HG03135 (cell line): ENCODE results near the gene DIP2C.
"Not testable (repeated sequence)": the region's sequence is repeated elsewhere in the genome, so short reads cannot be mapped to it uniquely, and the experiment has no call there.

ENCODE experiments used
- ATAC-seq: cut with Tn5 transposase; IDR thresholded peaks from one replicate; pipeline ENCODE4 v1.9.1; 2021; ENCODE audit warnings: mild to moderate bottlenecking, moderate library complexity; ENCODE audit not compliant: unreplicated experiment

DIP2C gene

GRCh38 chr10:436911-437665 lies 252.4 kb downstream of the DIP2C start:
- ATAC-seq: no peak

DNA sequence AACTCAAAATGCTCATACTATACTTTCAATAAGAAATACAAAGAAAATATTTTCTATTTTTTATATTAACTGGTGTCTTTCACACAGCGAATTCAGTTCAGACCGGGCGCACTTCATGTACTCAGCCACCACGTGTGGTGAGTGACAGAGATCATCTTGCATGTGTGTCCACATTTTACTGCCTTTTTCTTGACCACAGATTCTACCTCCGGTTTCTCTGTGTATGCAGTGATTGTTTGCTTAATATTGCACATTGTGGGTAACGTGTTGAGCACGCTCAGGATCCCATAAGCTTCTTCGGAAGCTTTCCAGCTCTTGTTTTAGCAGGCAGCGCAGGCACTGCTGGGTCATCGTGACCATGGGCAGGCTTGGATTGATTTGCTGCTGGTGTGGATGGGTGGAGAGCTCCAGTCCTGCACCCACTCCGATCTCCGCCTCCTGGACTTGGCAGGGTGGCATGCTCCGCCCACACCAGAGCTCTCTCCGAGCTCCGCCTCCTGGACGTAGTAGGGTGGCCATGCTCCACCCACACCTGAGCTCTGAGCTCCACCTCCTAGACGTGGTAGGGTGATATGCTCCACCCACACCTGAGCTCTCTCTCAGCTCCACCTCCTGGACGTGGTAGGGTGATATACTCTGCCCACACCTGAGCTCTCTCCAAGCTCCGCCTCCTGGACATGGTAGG lies 253.3 kb downstream of the DIP2C start:
- no peak for ATAC-seq

DNA sequence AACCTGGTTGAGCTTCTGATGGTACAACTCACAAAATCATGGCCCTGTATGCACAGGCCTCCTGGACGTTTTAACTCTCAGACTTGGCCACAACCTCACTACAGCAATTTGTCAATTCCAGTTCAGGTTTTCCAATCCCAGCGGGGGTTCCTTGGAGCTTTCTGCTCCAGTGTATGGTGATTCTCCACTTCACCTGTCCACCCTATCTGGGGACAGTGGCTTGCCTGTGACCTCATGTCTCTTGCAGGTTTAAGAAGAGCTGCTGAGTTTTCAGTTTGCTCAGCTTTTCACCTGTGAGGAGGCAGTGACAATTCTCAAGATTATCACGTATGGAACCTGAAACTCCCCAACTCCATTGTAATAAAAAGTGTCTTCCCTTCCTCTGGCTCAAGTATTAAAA lies 254.1 kb downstream of the DIP2C start:
- no peak for ATAC-seq

- ATAC-seq: no peak
Observed at GRCh38 chr10:429696-430095, 259.8 kb downstream of the DIP2C start.

DNA sequence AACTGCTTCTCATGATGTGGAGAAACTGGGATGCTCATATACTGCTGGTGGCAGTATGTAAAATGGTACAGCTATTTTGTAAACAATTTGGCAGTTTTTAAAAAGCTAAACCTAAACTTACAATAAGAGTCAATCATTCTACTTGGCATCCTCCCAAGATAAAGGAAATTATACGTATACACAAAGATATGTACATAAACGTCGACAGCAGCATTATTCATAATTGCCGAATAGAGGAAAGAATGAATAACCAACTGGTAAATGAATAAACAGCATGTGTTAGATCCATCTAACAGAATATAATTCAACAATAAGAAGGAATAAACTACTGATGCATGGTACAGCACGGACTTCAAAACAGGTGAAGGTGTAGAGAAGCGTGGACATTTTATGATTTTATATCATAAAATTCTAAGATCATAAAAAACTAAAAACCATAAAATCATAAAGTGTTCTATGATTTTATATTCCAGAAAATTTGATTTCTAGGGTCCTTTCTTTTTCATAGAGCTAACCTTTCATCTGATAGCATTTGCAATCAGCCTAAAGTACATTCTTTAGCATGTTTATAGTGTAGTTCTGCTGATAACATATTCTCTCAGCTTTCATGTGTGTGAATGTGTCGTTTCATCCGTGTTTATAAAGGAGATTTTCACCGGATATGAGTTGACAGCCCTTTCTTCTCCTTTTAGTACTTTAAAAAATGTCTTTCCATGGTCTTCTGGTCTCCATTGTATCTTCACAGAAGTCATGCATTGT lies 261.5 kb downstream of the DIP2C start:
- ATAC-seq: no peak

GRCh38 chr10:425365-425764 lies 264.1 kb downstream of the DIP2C start:
- not testable (repeated sequence) for ATAC-seq

GRCh38 chr10:424724-425123 lies 264.7 kb downstream of the DIP2C start:
- not testable (repeated sequence) for ATAC-seq

GRCh38 chr10:423178-423577 lies 266.3 kb downstream of the DIP2C start:
- no peak for ATAC-seq

DNA sequence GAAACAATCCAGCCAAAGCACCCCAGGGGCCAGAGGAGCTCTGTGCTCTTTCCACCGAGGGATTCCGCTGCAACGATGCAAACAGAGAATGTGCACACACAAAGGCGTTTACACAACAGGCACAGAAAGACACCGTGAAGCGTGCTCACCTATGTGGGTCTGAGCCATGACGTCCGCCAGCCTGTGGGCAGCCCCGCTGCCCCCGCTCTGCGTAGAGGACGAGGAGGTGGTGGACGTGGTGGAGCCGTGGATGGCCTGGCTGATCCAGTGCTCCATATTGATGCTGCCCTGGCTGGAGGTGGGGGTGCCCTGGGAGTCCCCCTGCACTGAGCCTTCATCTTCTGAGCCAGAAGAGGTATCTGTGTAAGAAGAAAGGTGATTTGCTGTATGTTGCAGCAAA lies 266.8 kb downstream of the DIP2C start:
- ATAC-seq: no peak

DNA sequence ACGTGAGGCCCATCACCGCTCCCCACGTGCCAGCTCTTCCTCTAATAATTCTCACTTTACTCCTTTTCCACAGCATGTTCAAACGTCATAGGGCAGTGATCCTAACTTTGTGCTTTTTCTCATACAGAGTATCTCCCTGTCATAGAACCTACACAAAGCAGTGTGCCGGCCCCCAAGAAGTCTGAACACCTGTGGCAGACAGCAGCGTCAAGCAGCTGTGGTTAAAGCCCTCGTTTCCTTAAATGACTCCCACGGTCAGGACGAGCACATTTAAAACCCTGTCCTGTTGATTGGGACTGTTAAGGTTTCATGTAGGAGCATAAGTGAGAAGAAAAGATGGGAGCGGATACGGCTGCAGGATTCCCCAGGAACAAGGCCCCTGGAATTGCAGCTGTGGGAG lies 267.2 kb downstream of the DIP2C start:
- ATAC-seq: no peak

DNA sequence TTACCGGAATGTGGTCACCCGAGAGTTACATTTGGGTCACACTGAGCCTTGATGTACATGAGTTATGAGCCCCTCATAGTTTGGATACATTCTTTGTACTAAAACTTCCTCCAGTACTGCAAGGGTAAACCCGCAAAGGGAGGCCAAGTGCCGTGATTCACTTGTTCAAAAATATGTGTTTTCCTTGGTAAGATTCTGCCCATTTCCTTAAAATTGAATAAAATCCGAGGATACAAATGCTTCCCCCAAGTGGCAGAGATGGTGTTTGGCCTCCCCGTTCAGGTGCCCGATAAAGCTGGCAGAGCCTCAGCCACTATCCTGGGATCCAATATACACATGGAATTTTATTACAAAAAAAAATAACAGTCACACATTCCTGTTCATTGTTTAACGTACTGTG lies 268.3 kb downstream of the DIP2C start:
- ATAC-seq: no peak

- no peak for ATAC-seq
Observed at GRCh38 chr10:420154-421121, 269.0 kb downstream of the DIP2C start.

- ATAC-seq: no peak
Observed at GRCh38 chr10:418894-419293, 270.6 kb downstream of the DIP2C start.

GRCh38 chr10:418226-418625 lies 271.2 kb downstream of the DIP2C start:
- no peak for ATAC-seq

GRCh38 chr10:416091-416515 lies 273.4 kb downstream of the DIP2C start:
- ATAC-seq: no peak

DNA sequence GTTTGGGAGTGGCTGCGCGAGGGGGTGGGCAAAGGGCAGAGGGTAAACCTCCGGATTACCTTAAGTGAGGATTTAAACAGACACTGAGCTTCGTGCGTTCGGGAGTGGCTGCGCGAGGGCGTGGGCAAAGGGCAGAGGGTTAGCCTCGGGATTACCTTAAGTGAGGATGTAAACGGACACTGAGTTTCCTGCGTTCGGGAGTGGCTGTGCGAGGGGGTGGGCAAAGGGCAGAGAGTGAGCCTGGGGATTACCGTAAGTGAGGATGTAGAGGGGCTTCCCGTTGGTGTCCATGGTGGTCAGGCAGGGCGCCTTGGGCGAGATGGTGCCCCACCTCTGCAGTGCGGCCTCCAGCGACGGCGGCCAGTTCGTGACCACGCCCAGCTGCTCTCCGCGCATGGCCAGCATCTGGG lies 275.8 kb downstream of the DIP2C start:
- ATAC-seq: no peak

- ATAC-seq: no peak
Observed at GRCh38 chr10:412109-412508, 277.4 kb downstream of the DIP2C start.

GRCh38 chr10:411603-412002 lies 277.9 kb downstream of the DIP2C start:
- no peak for ATAC-seq

DNA sequence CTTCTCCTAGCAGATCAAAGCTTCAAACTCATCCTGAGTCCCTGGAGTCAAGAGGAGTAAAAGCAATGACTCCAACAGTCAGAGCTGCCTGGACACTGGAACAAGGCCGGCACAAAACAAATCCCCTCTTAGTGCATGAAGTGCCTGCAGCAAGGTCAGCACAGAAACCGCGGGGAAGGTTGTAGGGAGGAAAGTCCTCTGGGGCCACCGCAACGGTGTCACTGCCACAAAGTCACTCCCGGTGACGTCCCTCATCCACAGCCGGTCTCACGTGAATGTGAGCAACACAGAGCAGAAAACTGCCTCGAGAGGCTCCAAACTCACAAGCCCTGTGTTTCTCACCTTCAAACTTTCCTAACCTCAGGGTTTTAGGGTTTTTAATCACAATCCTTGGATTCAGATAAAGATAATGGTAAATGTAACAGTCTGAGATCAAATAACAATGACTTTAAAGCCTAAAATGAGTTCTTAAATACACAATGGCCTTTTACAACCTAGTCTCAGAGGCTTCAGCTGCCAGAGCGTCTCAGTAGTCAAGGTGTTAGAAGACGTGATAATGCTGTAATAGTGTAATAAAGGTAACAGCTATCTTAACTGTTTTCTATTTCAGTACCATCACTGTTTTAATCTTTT lies 279.9 kb downstream of the DIP2C start:
- no peak for ATAC-seq

DNA sequence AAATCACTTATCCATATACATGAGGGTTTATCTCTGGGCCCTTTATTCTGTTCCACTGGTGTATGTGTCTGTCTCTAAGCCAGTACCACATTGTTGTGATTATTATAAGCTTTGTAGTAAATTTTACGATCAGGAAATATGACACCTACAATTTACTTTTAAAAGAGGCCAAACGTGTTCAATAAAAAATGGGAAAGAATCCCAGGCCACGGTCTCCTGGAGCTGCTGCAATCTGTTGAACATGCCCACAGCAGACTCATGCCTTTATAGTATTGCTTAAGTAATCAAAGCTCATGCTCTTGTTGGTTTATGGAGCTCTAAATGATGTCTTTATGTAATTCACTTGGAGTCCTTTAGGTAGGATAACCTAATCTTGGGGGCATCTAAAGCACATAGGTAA lies 281.2 kb downstream of the DIP2C start:
- no peak for ATAC-seq
